ENCODE measurements around the gene GPR17. TPM values are rescaled to one million over a fixed set of nuclear protein-coding genes. Genes with fewer than 3 reads are reported as not detected.

The GPR17 gene
- total RNA-seq, 1 donor from 2014 or later, result not detected

- Mint-ChIP-seq H3K27me3 (ENCODE audit: unreplicated experiment) (no peaks in the 10 kb centered on the region), H3K4me1 (ENCODE audit: unreplicated experiment) (peaks cover 47% of the 10 kb centered on the region), H3K36me3 (ENCODE audit: unreplicated experiment) (peaks cover 5% of the 10 kb centered on the region), H3K4me3 (ENCODE audit: unreplicated experiment) (no peak overlapping the region), H3K9me3 (ENCODE audit: unreplicated experiment) (no peaks in the 10 kb centered on the region), H3K27ac (ENCODE audit: unreplicated experiment) (peak overlapping the region; percentile 44)
- no peak for DNase-seq (ENCODE audit: extremely low spot score, unreplicated experiment)
- TF ChIP-seq CTCF (IDR thresholded peaks at IDR 0.05), result no peak
These were observed 17.7 kb downstream of the GPR17 start for GRCh38 chr2:127663566-127664064.

- TF ChIP-seq CTCF (IDR thresholded peaks at IDR 0.05), result no peak
- DNase-seq (ENCODE audit: extremely low spot score, unreplicated experiment), result no peak
- Mint-ChIP-seq H3K9me3 (ENCODE audit: unreplicated experiment) (no peaks in the 10 kb centered on the region), H3K27me3 (ENCODE audit: unreplicated experiment) (no peaks in the 10 kb centered on the region), H3K27ac (ENCODE audit: unreplicated experiment) (no peak overlapping the region), H3K4me3 (ENCODE audit: unreplicated experiment) (no peak overlapping the region), H3K4me1 (ENCODE audit: unreplicated experiment) (peaks cover 43% of the 10 kb centered on the region), H3K36me3 (ENCODE audit: unreplicated experiment) (peaks cover 5% of the 10 kb centered on the region)
These were observed 18.3 kb downstream of the GPR17 start for GRCh38 chr2:127664065-127664894.

GRCh38 chr2:127664895-127665225 is 18.9 kb downstream of the GPR17 start:
- Mint-ChIP-seq H3K4me3 (ENCODE audit: unreplicated experiment) (no peak overlapping the region), H3K27ac (ENCODE audit: unreplicated experiment) (no peak overlapping the region), H3K36me3 (ENCODE audit: unreplicated experiment) (peaks cover 5% of the 10 kb centered on the region), H3K9me3 (ENCODE audit: unreplicated experiment) (no peaks in the 10 kb centered on the region), H3K27me3 (ENCODE audit: unreplicated experiment) (no peaks in the 10 kb centered on the region), H3K4me1 (ENCODE audit: unreplicated experiment) (peaks cover 39% of the 10 kb centered on the region)
- TF ChIP-seq CTCF (IDR thresholded peaks at IDR 0.05), result no peak
- no peak for DNase-seq (ENCODE audit: extremely low spot score, unreplicated experiment)

GRCh38 chr2:127665267-127665893 is 19.4 kb downstream of the GPR17 start:
- H3K4me3 Mint-ChIP-seq (ENCODE audit: unreplicated experiment), result no peak overlapping the region
- H3K27me3 Mint-ChIP-seq (ENCODE audit: unreplicated experiment), result no peaks in the 10 kb centered on the region
- no peaks in the 10 kb centered on the region for H3K9me3 Mint-ChIP-seq (ENCODE audit: unreplicated experiment)
- H3K36me3 Mint-ChIP-seq (ENCODE audit: unreplicated experiment), result peaks cover 6% of the 10 kb centered on the region
- no peak for TF ChIP-seq CTCF (IDR thresholded peaks at IDR 0.05)
- no peak for DNase-seq (ENCODE audit: extremely low spot score, unreplicated experiment)
- no peak overlapping the region for H3K27ac Mint-ChIP-seq (ENCODE audit: unreplicated experiment)
- H3K4me1 Mint-ChIP-seq (ENCODE audit: unreplicated experiment), result peaks cover 38% of the 10 kb centered on the region

- no peak overlapping the region for H3K27ac Mint-ChIP-seq (ENCODE audit: unreplicated experiment)
- H3K36me3 Mint-ChIP-seq (ENCODE audit: unreplicated experiment), result peaks cover 6% of the 10 kb centered on the region
- peaks cover 32% of the 10 kb centered on the region for H3K4me1 Mint-ChIP-seq (ENCODE audit: unreplicated experiment)
- H3K4me3 Mint-ChIP-seq (ENCODE audit: unreplicated experiment), result no peak overlapping the region
- H3K9me3 Mint-ChIP-seq (ENCODE audit: unreplicated experiment), result no peaks in the 10 kb centered on the region
- H3K27me3 Mint-ChIP-seq (ENCODE audit: unreplicated experiment), result no peaks in the 10 kb centered on the region
- TF ChIP-seq CTCF (IDR thresholded peaks at IDR 0.05), result no peak
- no peak for DNase-seq (ENCODE audit: extremely low spot score, unreplicated experiment)
These were observed 23.1 kb downstream of the GPR17 start for GRCh38 chr2:127669056-127669455.

Data from osteocyte (in vitro differentiated cells).